HL-60 (cell line): ENCODE data around the gene ITPK1.

Source experiments
- GABPA ChIP-seq: IDR thresholded peaks from 2 replicates; pipeline ENCODE4 v1.6.1; 2012; ENCODE audit warnings: low read depth
- POLR2AphosphoS5 ChIP-seq: IDR thresholded peaks from 2 replicates; pipeline ENCODE4 v1.6.1; 2012; ENCODE audit warnings: low read depth
- SPI1 ChIP-seq: IDR thresholded peaks from 2 replicates; pipeline ENCODE4 v1.6.1; 2012; ENCODE audit warnings: low read depth, mild to moderate bottlenecking, borderline replicate concordance
- TF ChIP-seq, protein P1 (sequence below): IDR thresholded peaks from one replicate; pipeline ENCODE4 v1.5.1; 2011; ENCODE audit warnings: low read length, control low read depth, inconsistent platforms; ENCODE audit not compliant: insufficient read depth

DNA sequence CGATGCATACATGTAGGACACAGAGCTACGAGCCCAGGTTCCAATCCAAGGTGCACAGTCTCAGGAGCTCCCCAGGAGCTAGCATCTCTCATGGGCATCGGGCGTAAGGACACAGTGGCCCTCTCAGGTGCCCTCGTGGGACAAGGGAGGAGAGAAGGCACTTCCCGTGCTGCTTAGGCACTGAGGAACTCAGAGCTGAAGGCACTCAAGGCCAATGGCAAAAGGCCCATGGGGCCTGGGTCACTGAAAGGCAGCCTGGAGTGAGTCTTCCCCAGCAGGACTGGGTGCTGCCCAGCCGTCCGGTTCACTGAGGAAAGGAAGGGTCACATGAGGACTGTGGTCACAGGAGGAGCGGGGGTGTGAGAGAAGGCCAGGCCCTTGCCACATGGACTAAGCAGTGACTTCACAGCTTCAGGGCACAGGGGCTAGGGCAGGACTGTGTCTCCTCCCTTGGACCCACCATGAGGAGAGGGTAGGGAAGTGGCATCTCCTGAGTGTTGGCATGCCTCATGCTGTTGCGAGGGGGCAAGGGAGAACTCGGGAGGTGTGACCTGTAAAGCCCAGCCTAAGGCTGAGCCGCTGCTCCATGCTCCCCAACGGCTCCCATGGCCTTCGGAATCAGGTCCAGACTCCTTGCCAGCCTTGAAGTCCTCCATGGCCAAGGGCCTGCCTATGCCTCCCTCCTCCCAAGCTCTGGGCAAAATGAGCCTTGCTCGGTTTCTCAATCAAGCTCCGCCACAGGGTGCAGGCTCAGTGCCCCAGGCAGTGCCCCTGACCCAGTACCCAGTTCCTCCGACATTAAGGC lies 141.0 kb downstream of the ITPK1 start:
- TF ChIP-seq, protein P1, sequence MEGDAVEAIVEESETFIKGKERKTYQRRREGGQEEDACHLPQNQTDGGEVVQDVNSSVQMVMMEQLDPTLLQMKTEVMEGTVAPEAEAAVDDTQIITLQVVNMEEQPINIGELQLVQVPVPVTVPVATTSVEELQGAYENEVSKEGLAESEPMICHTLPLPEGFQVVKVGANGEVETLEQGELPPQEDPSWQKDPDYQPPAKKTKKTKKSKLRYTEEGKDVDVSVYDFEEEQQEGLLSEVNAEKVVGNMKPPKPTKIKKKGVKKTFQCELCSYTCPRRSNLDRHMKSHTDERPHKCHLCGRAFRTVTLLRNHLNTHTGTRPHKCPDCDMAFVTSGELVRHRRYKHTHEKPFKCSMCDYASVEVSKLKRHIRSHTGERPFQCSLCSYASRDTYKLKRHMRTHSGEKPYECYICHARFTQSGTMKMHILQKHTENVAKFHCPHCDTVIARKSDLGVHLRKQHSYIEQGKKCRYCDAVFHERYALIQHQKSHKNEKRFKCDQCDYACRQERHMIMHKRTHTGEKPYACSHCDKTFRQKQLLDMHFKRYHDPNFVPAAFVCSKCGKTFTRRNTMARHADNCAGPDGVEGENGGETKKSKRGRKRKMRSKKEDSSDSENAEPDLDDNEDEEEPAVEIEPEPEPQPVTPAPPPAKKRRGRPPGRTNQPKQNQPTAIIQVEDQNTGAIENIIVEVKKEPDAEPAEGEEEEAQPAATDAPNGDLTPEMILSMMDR: no peak
- TF ChIP-seq POLR2AphosphoS5 (no peak), GABPA (no peak), SPI1 (no peak)
